B cell (primary cell): ENCODE data around the gene MICAL3.

Experiments used
- CTCF ChIP-seq: fragments of 200-600 bp; IDR thresholded peaks from one replicate; pipeline ENCODE4 v1.8.0; 2022; ENCODE audit warnings: antibody characterized with exemption, mild to moderate bottlenecking
- EZH2 ChIP-seq: IDR thresholded peaks from 2 replicates; pipeline ENCODE4 v1.6.1; 2012; ENCODE audit warnings: borderline replicate concordance, low read depth, mild to moderate bottlenecking, moderate library complexity, low read length; ENCODE audit not compliant: insufficient read depth, poor library complexity, severe bottlenecking

DNA sequence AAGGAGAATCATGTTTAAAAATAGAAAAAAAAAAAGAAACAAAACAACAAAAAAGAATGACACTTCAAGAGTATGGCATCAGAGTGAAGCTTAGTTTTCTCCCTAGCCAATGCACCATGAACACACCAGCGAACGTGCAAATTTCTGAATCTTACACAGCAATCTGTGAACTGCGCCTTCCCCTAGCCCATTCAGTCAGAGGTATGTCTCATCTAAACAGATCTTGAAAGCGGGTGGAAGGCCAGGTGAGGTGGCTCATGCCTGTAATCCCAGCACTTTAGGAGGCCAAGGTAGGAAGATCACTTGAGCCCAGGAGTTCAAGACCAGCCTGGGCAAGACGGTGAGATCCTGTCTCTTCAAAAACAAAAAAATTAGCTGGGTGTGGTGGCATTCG lies 113.1 kb downstream of the MICAL3 start:
- TF ChIP-seq CTCF (no peak), EZH2 (no peak)
